ENCODE results near the gene XRCC4. TPM values are rescaled to one million over a fixed set of nuclear protein-coding genes. Genes with fewer than 3 reads are reported as not detected.

XRCC4 gene
- polyA plus RNA-seq, 2 donors, result 2.7 to 5.1 TPM

DNA sequence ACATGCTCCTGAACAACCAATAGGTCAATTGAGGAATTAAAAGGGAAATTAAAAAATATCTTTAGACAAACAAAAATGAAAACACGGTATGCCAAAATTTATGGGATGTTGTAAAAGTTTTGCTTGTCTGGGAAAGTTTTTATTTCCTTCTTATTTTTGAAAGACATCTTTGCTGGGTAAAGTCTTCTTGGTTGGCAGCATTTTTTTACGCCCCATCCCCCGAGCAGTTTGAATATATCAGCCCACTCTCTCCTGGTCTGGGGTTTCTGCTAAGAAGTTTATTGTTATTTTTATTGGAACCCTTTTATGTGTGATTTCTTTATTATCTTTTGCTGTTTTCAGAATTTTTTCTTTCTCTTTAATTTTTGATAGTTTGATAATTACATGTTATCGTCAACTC is 16.3 kb downstream of the XRCC4 start:
- Histone ChIP-seq H3K4me1 (ENCODE audit: control insufficient read depth in 2 of 2, insufficient read depth in 2 of 2, low read length in 1 of 2) (no peaks in the 10 kb centered on the region), H3K27ac (ENCODE audit: low read depth in 2 of 2, low read length in 1 of 2) (no peak overlapping the region), H3K4me3 (ENCODE audit: low read depth in 1 of 2, low read length in 2 of 2) (no peak overlapping the region), H3K27me3 (ENCODE audit: control insufficient read depth in 1 of 2, insufficient read depth in 2 of 2, low read length in 2 of 2) (no peaks in the 10 kb centered on the region), H3K36me3 (ENCODE audit: control insufficient read depth in 2 of 2, insufficient read depth in 2 of 2, low read length in 1 of 2) (no peaks in the 10 kb centered on the region), H3K9me3 (ENCODE audit: control insufficient read depth in 2 of 2, insufficient read depth in 1 of 2, low read depth in 1 of 2, low read length in 1 of 2) (no peaks in the 10 kb centered on the region)
- 99% methylated on average over 4 of the region's 4 CpGs for WGBS, 2 donors

DNA sequence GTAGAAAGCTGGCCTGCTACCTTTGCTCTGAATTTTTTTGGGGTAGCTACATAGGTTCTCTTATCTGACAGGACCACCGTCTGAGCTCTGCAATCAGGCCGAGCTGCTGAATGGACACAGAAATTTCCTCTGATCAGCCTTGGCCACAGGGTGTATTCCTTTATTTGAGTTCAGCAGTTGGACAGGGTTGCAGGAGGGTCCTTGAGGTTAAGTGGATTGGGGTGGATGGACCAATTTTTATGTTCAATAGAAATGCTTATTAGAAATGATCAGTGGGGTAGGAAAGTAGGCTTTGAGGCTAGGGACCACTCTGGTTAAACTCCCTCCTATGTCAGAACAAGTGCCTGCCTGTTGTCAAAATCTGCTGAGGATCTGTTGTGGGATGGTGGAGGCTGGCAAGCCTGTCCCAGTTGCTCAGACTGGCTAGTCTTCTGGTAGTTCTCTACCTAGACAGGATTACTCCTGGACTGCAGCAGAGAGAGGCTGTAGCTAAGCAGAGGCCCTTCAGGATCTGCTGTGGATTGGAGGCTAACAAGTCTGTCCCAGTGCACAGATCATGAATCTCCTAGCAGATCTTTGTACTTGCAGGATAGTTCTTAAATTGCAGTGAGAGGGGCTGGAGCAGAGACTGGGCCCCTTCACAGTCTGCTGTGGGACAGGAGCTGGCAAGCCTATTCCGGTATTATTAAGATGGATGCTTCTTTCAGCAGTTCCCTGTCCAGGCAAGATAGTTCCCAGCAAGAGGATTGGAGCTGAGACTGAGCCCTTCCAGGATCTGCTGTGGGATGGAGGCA is 18.0 kb downstream of the XRCC4 start:
- Histone ChIP-seq H3K27me3 (ENCODE audit: control insufficient read depth in 1 of 2, insufficient read depth in 2 of 2, low read length in 2 of 2) (no peaks in the 10 kb centered on the region), H3K9me3 (ENCODE audit: control insufficient read depth in 2 of 2, insufficient read depth in 1 of 2, low read depth in 1 of 2, low read length in 1 of 2) (no peaks in the 10 kb centered on the region), H3K4me1 (ENCODE audit: control insufficient read depth in 2 of 2, insufficient read depth in 2 of 2, low read length in 1 of 2) (no peaks in the 10 kb centered on the region), H3K4me3 (ENCODE audit: low read depth in 1 of 2, low read length in 2 of 2) (no peak overlapping the region), H3K36me3 (ENCODE audit: control insufficient read depth in 2 of 2, insufficient read depth in 2 of 2, low read length in 1 of 2) (no peaks in the 10 kb centered on the region), H3K27ac (ENCODE audit: low read depth in 2 of 2, low read length in 1 of 2) (no peak overlapping the region)
- WGBS, 2 donors, result 90 to 97% methylated on average over 3 of the region's 3 CpGs

DNA sequence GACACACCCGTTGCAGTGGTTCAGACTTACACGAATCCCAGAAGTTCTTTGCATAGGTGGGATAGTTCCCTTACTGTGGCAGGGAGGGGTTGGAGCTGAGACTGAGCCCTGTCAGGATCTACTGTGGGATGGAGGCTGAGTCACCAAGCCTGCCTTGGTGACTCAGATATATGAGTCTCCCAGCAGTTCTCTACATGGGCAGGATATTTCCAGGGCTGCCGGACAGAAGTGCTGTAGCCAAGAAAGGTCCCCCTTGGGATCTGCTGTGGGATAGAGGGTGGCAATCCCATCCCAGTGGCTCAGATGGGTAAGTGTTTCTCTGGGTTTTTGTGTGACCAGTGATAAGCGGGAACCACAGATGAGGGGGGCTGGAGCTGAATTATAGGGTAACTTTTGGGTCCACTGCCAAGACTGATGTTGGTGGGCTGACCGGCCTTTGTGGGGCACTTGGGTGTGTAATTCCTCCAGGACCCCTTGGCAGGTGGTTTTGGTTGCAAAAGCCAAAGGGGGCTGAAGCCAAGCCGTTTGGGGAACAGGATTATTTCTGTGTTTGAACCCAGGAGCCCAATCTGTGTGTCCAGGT is 18.7 kb downstream of the XRCC4 start:
- Histone ChIP-seq H3K4me3 (ENCODE audit: low read depth in 1 of 2, low read length in 2 of 2) (no peak overlapping the region), H3K27me3 (ENCODE audit: control insufficient read depth in 1 of 2, insufficient read depth in 2 of 2, low read length in 2 of 2) (no peaks in the 10 kb centered on the region), H3K9me3 (ENCODE audit: control insufficient read depth in 2 of 2, insufficient read depth in 1 of 2, low read depth in 1 of 2, low read length in 1 of 2) (no peaks in the 10 kb centered on the region), H3K36me3 (ENCODE audit: control insufficient read depth in 2 of 2, insufficient read depth in 2 of 2, low read length in 1 of 2) (no peaks in the 10 kb centered on the region), H3K27ac (ENCODE audit: low read depth in 2 of 2, low read length in 1 of 2) (no peak overlapping the region), H3K4me1 (ENCODE audit: control insufficient read depth in 2 of 2, insufficient read depth in 2 of 2, low read length in 1 of 2) (no peaks in the 10 kb centered on the region)
- 73 to 76% methylated on average over 6 of the region's 6 CpGs for WGBS, 2 donors

DNA sequence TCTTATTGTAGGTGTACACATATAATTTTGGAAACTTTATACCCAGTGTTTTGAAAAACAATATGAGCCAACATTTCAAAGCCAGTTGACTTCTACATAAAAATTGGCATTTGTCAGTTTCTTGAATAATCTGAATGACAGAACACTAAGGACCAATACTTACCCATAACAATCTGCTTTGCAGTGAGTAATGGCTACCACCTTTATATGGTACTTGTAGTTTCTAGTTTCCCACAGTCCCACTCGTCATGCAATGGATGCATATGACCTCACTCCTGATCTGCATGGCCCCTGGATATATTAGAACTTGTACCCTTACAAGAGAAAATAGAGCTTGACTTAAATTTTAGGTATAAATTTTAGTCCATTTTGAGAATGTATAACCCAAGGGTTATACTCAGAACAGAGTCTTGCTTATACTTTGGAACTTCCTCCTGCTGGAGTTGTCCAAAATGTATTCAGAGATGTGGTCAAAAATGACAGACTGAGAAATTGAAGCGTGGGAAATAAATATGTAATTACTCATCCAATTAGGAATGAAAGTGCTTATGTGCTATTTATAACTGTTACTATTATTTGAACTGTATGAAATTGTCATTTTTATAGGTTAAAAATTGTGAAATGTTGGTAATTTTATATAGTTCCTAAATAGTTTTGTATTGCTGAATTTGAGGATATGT is 19.5 kb downstream of the XRCC4 start:
- no peak overlapping the region for H3K27ac ChIP-seq (ENCODE audit: low read depth in 2 of 2, low read length in 1 of 2)
- WGBS, 2 donors, result 88 to 92% methylated on average over 2 of the region's 2 CpGs

DNA sequence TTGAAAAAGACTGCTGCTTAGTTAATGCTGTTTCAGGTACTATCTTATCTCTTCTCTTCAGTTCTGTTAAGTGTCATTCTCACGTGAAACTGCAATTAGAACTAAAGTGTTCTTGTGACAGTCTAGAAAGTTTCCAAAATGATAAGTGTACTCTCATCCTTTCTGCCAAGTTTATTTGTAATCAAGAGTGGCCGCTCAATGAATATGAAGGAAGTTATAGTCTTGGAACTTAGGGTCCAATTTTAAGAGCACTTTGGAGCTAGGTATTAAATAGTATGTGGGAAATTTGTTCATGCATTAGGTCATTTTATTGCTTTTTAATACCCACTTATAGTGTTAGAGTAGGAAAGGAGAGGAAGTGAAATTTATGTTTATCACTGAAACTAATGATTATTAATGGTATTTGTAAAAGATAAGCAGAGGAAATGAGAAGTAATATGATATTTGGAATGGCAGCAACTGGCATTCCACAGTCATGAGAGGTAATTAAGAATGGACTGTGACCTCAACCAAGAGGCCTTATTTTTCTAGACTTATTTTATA is 20.4 kb downstream of the XRCC4 start:
- H3K27me3 ChIP-seq (ENCODE audit: control insufficient read depth in 1 of 2, insufficient read depth in 2 of 2, low read length in 2 of 2), result no peaks in the 10 kb centered on the region
- WGBS, 2 donors, result 59 to 93% methylated on average over 2 of the region's 2 CpGs

More for the DNA sequence above, 19.5 kb downstream of the XRCC4 start:
- Histone ChIP-seq H3K36me3 (ENCODE audit: control insufficient read depth in 2 of 2, insufficient read depth in 2 of 2, low read length in 1 of 2) (no peaks in the 10 kb centered on the region), H3K9me3 (ENCODE audit: control insufficient read depth in 2 of 2, insufficient read depth in 1 of 2, low read depth in 1 of 2, low read length in 1 of 2) (no peaks in the 10 kb centered on the region), H3K4me3 (ENCODE audit: low read depth in 1 of 2, low read length in 2 of 2) (no peak overlapping the region), H3K27me3 (ENCODE audit: control insufficient read depth in 1 of 2, insufficient read depth in 2 of 2, low read length in 2 of 2) (no peaks in the 10 kb centered on the region), H3K4me1 (ENCODE audit: control insufficient read depth in 2 of 2, insufficient read depth in 2 of 2, low read length in 1 of 2) (no peaks in the 10 kb centered on the region)

DNA sequence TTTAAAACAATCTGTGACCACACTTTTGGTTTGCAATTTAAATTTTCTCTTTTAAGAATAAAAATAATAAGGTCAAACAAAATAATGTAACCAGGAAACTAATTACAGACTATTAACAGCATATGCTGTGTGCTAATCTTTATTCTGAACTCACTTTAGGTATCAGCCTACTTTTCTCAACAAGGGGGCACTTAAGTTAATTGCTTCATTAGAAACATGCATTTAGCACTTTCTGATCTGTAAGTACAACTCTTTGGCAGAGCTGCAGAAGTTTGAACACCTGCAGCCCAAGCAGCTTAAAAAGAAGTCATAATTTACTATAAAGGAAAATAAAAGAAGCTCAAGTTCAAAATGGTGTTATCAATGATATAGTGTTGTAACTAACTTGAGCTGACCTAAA is 21.7 kb downstream of the XRCC4 start:
- Histone ChIP-seq H3K27me3 (ENCODE audit: control insufficient read depth in 1 of 2, insufficient read depth in 2 of 2, low read length in 2 of 2) (no peaks in the 10 kb centered on the region), H3K4me1 (ENCODE audit: control insufficient read depth in 2 of 2, insufficient read depth in 2 of 2, low read length in 1 of 2) (no peaks in the 10 kb centered on the region), H3K36me3 (ENCODE audit: control insufficient read depth in 2 of 2, insufficient read depth in 2 of 2, low read length in 1 of 2) (no peaks in the 10 kb centered on the region), H3K4me3 (ENCODE audit: low read depth in 1 of 2, low read length in 2 of 2) (no peak overlapping the region), H3K9me3 (ENCODE audit: control insufficient read depth in 2 of 2, insufficient read depth in 1 of 2, low read depth in 1 of 2, low read length in 1 of 2) (no peaks in the 10 kb centered on the region), H3K27ac (ENCODE audit: low read depth in 2 of 2, low read length in 1 of 2) (no peak overlapping the region)

More for the DNA sequence above, 20.4 kb downstream of the XRCC4 start:
- H3K9me3 ChIP-seq (ENCODE audit: control insufficient read depth in 2 of 2, insufficient read depth in 1 of 2, low read depth in 1 of 2, low read length in 1 of 2), result no peaks in the 10 kb centered on the region
- H3K4me3 ChIP-seq (ENCODE audit: low read depth in 1 of 2, low read length in 2 of 2), result no peak overlapping the region
- H3K4me1 ChIP-seq (ENCODE audit: control insufficient read depth in 2 of 2, insufficient read depth in 2 of 2, low read length in 1 of 2), result no peaks in the 10 kb centered on the region
- no peak overlapping the region for H3K27ac ChIP-seq (ENCODE audit: low read depth in 2 of 2, low read length in 1 of 2)
- no peaks in the 10 kb centered on the region for H3K36me3 ChIP-seq (ENCODE audit: control insufficient read depth in 2 of 2, insufficient read depth in 2 of 2, low read length in 1 of 2)

DNA sequence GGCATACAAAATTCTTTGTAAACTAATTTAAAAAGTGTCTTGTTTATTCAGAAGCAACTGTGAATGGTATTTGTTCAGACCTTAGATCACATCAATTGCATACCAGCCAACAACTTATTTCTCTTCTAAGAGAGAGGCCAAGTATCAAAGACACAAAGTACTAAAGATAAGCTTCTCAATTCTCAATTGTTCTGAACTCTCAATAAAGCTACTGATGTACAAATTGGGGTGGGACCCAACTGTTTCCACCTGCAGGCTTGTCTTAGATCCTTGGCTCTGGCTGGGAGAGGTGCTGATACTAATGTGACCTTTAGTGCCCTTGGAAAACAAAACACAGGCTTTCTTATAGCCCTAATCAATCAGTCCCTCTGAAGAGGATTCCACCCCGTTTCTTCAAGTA is 22.1 kb downstream of the XRCC4 start:
- H3K36me3 ChIP-seq (ENCODE audit: control insufficient read depth in 2 of 2, insufficient read depth in 2 of 2, low read length in 1 of 2), result no peaks in the 10 kb centered on the region
- no peak overlapping the region for H3K27ac ChIP-seq (ENCODE audit: low read depth in 2 of 2, low read length in 1 of 2)
- no peak overlapping the region for H3K4me3 ChIP-seq (ENCODE audit: low read depth in 1 of 2, low read length in 2 of 2)
- no peaks in the 10 kb centered on the region for H3K4me1 ChIP-seq (ENCODE audit: control insufficient read depth in 2 of 2, insufficient read depth in 2 of 2, low read length in 1 of 2)
- WGBS, 2 donors, result 59 to 65% methylated on average over 1 of the region's 1 CpG
- no peaks in the 10 kb centered on the region for H3K27me3 ChIP-seq (ENCODE audit: control insufficient read depth in 1 of 2, insufficient read depth in 2 of 2, low read length in 2 of 2)
- no peaks in the 10 kb centered on the region for H3K9me3 ChIP-seq (ENCODE audit: control insufficient read depth in 2 of 2, insufficient read depth in 1 of 2, low read depth in 1 of 2, low read length in 1 of 2)

DNA sequence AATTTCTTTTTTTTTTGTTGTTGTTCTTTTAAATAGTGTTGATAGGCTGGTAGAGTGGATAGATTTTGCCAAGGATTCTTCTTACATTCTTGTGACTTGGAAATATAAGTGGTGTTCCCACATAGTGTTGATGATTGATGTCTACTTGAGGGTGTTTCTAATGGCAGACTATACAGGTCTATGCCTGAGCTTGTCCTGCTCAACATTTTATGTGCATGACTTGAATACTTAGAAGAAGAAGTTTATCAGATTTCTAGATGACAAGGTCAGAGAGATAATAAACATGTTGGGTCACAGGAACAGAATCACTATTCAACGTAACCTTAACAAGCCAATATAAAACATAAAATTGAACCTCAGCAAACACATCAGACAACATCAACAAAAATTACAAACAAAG is 24.2 kb downstream of the XRCC4 start:
- Histone ChIP-seq H3K4me1 (ENCODE audit: control insufficient read depth in 2 of 2, insufficient read depth in 2 of 2, low read length in 1 of 2) (no peaks in the 10 kb centered on the region), H3K4me3 (ENCODE audit: low read depth in 1 of 2, low read length in 2 of 2) (no peak overlapping the region), H3K27me3 (ENCODE audit: control insufficient read depth in 1 of 2, insufficient read depth in 2 of 2, low read length in 2 of 2) (no peaks in the 10 kb centered on the region), H3K36me3 (ENCODE audit: control insufficient read depth in 2 of 2, insufficient read depth in 2 of 2, low read length in 1 of 2) (no peaks in the 10 kb centered on the region), H3K27ac (ENCODE audit: low read depth in 2 of 2, low read length in 1 of 2) (no peak overlapping the region), H3K9me3 (ENCODE audit: control insufficient read depth in 2 of 2, insufficient read depth in 1 of 2, low read depth in 1 of 2, low read length in 1 of 2) (no peaks in the 10 kb centered on the region)
- 80 to 84% methylated on average over 1 of the region's 1 CpG for WGBS, 2 donors

DNA sequence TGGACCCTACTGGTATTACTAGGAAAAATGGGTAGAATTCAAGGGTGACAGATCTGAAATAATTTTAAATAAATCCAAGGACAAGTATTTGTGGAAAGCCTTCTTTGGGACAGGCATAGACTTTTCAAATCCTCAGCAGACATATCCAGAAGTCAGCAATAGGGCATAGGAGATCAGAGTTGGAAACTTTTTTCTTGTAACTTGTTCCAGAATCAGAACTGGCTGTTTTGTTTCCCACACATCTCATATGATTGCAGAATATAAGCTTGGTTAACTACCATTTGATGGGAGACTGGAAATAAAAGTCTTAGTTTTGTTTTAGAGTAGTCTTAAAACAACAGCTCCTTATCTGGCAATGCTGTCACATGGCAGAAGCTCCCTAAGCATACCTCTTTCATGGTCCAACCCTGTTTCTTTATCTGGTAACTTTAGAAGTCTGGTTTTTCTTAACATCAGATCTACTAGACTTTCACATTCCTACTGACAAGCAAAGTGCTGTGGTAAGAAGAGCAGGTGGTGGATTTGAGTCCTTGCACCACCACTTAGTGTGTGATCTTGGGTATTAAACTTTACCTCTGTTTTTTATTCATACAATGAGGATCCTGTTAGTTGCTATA is 25.1 kb downstream of the XRCC4 start:
- Histone ChIP-seq H3K27me3 (ENCODE audit: control insufficient read depth in 1 of 2, insufficient read depth in 2 of 2, low read length in 2 of 2) (no peaks in the 10 kb centered on the region), H3K27ac (ENCODE audit: low read depth in 2 of 2, low read length in 1 of 2) (no peak overlapping the region), H3K9me3 (ENCODE audit: control insufficient read depth in 2 of 2, insufficient read depth in 1 of 2, low read depth in 1 of 2, low read length in 1 of 2) (no peaks in the 10 kb centered on the region), H3K4me1 (ENCODE audit: control insufficient read depth in 2 of 2, insufficient read depth in 2 of 2, low read length in 1 of 2) (no peaks in the 10 kb centered on the region), H3K36me3 (ENCODE audit: control insufficient read depth in 2 of 2, insufficient read depth in 2 of 2, low read length in 1 of 2) (no peaks in the 10 kb centered on the region), H3K4me3 (ENCODE audit: low read depth in 1 of 2, low read length in 2 of 2) (no peak overlapping the region)
